GM12878 (cell line): ENCODE results near the gene INSYN2B. TPM values are rescaled to one million over a fixed set of nuclear protein-coding genes. Genes with fewer than 3 reads are reported as not detected.

Experiments used
- ATAC-seq: fragments of 200-7000 bp; cut with Tn5 transposase; 3 replicates; pipeline ENCODE4 v1.9.1; 2020; ENCODE audit warnings: mild to moderate bottlenecking, moderate library complexity
- BruUV-seq: library from RNA; stranded (reverse); fragments of 400-500 nt; replicated peaks from 2 replicates; lab custom pipeline; 2021; lab: Mats Ljungman, UMichigan
- CTCF ChIA-PET: fragments of 300-600 bp; sonication (Branson Sonifier 250); formaldehyde crosslinking; extraction: SDS; loops from one replicate; lab custom pipeline; 2021; ENCODE audit warnings: inconsistent platforms; lab: Yijun Ruan, JAX
- POLR2A ChIA-PET: fragments of 350-600 bp; formaldehyde crosslinking; extraction: SDS; loops from one replicate; lab custom pipeline; 2021; ENCODE audit warnings: inconsistent platforms; lab: Charles Lee
- RAD21 ChIA-PET: fragments of 300-600 bp; sonication (Branson Sonifier 250); formaldehyde crosslinking; loops from one replicate; lab custom pipeline; 2023; ENCODE audit warnings: antibody characterized with exemption; ENCODE audit not compliant: unreplicated experiment; lab: Charles Lee
- SMC1A ChIA-PET: fragments of 300-600 bp; sonication (Branson Sonifier 250); formaldehyde crosslinking; loops from one replicate; lab custom pipeline; 2023; ENCODE audit not compliant: unreplicated experiment, uncharacterized antibody; lab: Charles Lee
- DNase-seq: peaks from one replicate; pipeline ENCODE4 v3.0.0-alpha.2; 2011; ENCODE audit warnings: low read depth, low spot score
- FAIRE-seq: peaks from 3 replicates; lab custom pipeline; 2011; peaks lifted over from hg19 to GRCh38; lab: Jason Lieb, UNC
- H2AFZ ChIP-seq: 2 replicates; pipeline ENCODE4 v1.6.0; 2011; ENCODE audit warnings: low read depth, low read length, control low read depth; ENCODE audit not compliant: control insufficient read depth
- H3K27ac ChIP-seq: 2 replicates; pipeline ENCODE4 v1.5.1; 2011; ENCODE audit warnings: control low read depth; ENCODE audit not compliant: control insufficient read depth, insufficient read depth
- H3K27me3 ChIP-seq, 2 experiments: replicated peaks in 1 of 2; 2 replicates each; pipeline versions ENCODE4 v1.6.0 to v1.6.1; 2011; ENCODE audit warnings: low read length in 1 of 2; ENCODE audit not compliant: control insufficient read depth in 2 of 2, insufficient read depth in 2 of 2
- H3K36me3 ChIP-seq, 2 experiments: 2 replicates each; pipeline ENCODE4 v1.5.1; 2011; ENCODE audit warnings: low read length in 1 of 2; ENCODE audit not compliant: control insufficient read depth in 2 of 2, insufficient read depth in 2 of 2
- H3K4me1 ChIP-seq: 2 replicates; pipeline ENCODE4 v1.6.1; 2011; ENCODE audit warnings: mild to moderate bottlenecking, low read length, moderate library complexity, mixed read lengths; ENCODE audit not compliant: control insufficient read depth, insufficient read depth
- H3K4me2 ChIP-seq: 2 replicates; pipeline ENCODE4 v1.6.0; 2011; ENCODE audit warnings: control low read depth; ENCODE audit not compliant: control insufficient read depth, insufficient read depth
- H3K4me3 ChIP-seq: fragments of 200-600 bp; sonication (generic); 2 replicates; pipeline ENCODE4 v1.5.1; 2016
- H3K79me2 ChIP-seq: 2 replicates; pipeline ENCODE4 v1.6.0; 2011; ENCODE audit warnings: low read length; ENCODE audit not compliant: control insufficient read depth, insufficient read depth
- H3K9ac ChIP-seq: 2 replicates; pipeline ENCODE4 v1.8.0; 2011; ENCODE audit warnings: low read length, control low read depth, mixed read lengths; ENCODE audit not compliant: control insufficient read depth, insufficient read depth
- H3K9me3 ChIP-seq: replicated peaks from 3 replicates; pipeline ENCODE4 v1.5.1; 2011; ENCODE audit warnings: mild to moderate bottlenecking, low read length; ENCODE audit not compliant: control insufficient read depth, insufficient read depth
- H4K20me1 ChIP-seq: 2 replicates; pipeline ENCODE4 v1.6.0; 2011; ENCODE audit not compliant: control insufficient read depth, insufficient read depth
- ASH2L ChIP-seq: fragments of 300-600, 200-600 bp; sonication (generic); IDR thresholded peaks from 2 replicates; pipeline ENCODE4 v1.6.1; 2017; ENCODE audit warnings: low read depth, mild to moderate bottlenecking, borderline replicate concordance
- ELK1 ChIP-seq: IDR thresholded peaks from 2 replicates; pipeline ENCODE4 v1.6.1; 2012; ENCODE audit warnings: low read depth, low read length, improper control_type of control experiment
- MTA2 ChIP-seq: fragments of 450-650 bp; IDR thresholded peaks from 2 replicates; pipeline ENCODE4 v1.6.1; 2016; ENCODE audit warnings: low read depth, mild to moderate bottlenecking, moderate library complexity
- MXI1 ChIP-seq: fragments of 150-350 bp; IDR thresholded peaks from 2 replicates; pipeline ENCODE4 v1.6.1; 2011; ENCODE audit warnings: low read depth, mild to moderate bottlenecking, inconsistent platforms, low read length, improper control_type of control experiment
- NR2F1 ChIP-seq: fragments of 450-650 bp; conservative IDR thresholded peaks from 2 replicates; pipeline ENCODE4 v1.6.1; 2017; ENCODE audit warnings: mild to moderate bottlenecking
- SUPT20H ChIP-seq: IDR thresholded peaks from 2 replicates; pipeline ENCODE4 v1.6.1; 2011; ENCODE audit warnings: low read depth, mild to moderate bottlenecking, low read length, moderate library complexity, borderline replicate concordance; ENCODE audit not compliant: control insufficient read depth
- ZZZ3 ChIP-seq: IDR thresholded peaks from 2 replicates; pipeline ENCODE4 v1.6.1; 2011; ENCODE audit warnings: low read depth; ENCODE audit not compliant: control insufficient read depth, insufficient read length
- WGBS: methylation state at CpG from one replicate; pipeline ENCODE4 v1.1.6; 2016; ENCODE audit warnings: low lambda C conversion rate; ENCODE audit not compliant: insufficient replicate concordance, insufficient coverage; ENCODE audit errors: missing lambda C conversion rate; 5-methylcytosine and 5-hydroxymethylcytosine counted together
- in situ Hi-C: fragments of 300-500 bp; cut with MboI; formaldehyde crosslinking; loops from 9 replicates; pipeline ENCODE4 v1.14.3; 2018; ENCODE audit warnings: mixed read lengths
- intact Hi-C: fragments of 100-400 bp; cut with micrococcal nuclease; formaldehyde crosslinking; loops from one replicate; pipeline ENCODE4 v1.14.2; 2022; ENCODE audit not compliant: unreplicated experiment
- polyA plus RNA-seq, 11 experiments: library from polyadenylated mRNA; depleted of rRNA in 4 of 11; unstranded in 6 of 11; stranded (reverse) in 5 of 11; fragments of >200 nt; fragmentation: Nextera tagmentation in 4 of 11; fragmentation: Illumina TruSeq in 1 of 11; extraction: Ambion mirVana in 4 of 11; extraction: Trizol in 1 of 11; gene quantifications; 1 replicate in 1 of 11; 2 replicates in 10 of 11; pipeline versions ENCODE4 v1.2.1 to v1.2.3, GENCODE V29; 2011 to 2016; ENCODE audit warnings: inconsistent platforms in 2 of 11, missing spikeins in 2 of 11, low read depth in 1 of 11
- total RNA-seq, 4 experiments: library from RNA; depleted of rRNA in 3 of 4; stranded (reverse); fragments of >200 nt in 3 of 4; fragmentation: Illumina TruSeq in 1 of 4; extraction: Trizol in 1 of 4; gene quantifications; 2 replicates each; pipeline versions ENCODE4 v1.2.1 to v1.2.3, GENCODE V29; 2013 to 2021
- TF ChIP-seq, protein P1 (sequence below): fragments of 450-650 bp; formaldehyde crosslinking; IDR thresholded peaks from 2 replicates; pipeline ENCODE4 v1.4.0; 2022; ENCODE audit warnings: mild to moderate bottlenecking, moderate library complexity

INSYN2B gene
- total and polyA plus RNA-seq, 10 of the 15 experiments (the other 5 are each of a cell fraction or from before 2014, with no cell fraction given): 0.05 to 0.27 (median 0.13) TPM; not detected in 7

GRCh38 chr5:169886033-169886432 is 94.3 kb downstream of the INSYN2B start (continued):
- TF ChIP-seq SUPT20H: no peak
- no peak for TF ChIP-seq NR2F1
- TF ChIP-seq MXI1: no peak
- TF ChIP-seq MTA2: no peak
- TF ChIP-seq ZZZ3: no peak
- TF ChIP-seq ELK1: no peak
- TF ChIP-seq, all 136 proteins: peak for 0

DNA sequence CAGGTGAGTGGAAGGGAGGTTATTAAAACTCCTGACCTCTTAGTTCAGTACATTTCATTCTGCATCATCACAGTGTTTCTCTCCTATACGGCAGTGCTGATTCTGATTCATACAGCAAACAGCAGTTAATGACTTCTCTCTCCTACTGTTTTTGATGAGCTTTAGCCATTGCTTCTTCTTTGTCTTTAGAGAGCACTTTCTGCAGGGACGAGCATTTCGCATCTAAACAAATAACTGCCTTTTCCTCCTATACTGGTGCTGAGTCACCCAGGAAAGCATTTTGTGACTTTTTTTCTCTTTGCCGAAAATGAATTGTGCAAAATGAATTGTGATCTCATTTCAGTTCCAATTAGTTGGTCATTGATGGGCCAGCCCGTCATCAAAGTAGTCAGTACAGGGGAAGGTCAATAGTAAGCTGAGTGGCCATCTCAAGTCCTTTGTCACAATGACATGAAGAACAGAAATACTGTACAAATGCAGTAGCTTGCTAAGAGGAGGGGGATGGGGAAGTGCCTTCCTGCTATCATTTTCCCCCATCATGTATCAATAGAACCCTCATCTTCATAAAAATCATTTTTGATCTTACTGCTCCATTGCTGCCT is 98.5 kb downstream of the INSYN2B start:
- no peaks in the 10 kb centered on the region; the same call in 1 of the 2 replicates for H3K4me1 ChIP-seq
- no peaks in the 10 kb centered on the region for H4K20me1 ChIP-seq
- H2AFZ ChIP-seq: no peak overlapping the region
- ChIA-PET SMC1A (interaction anchor here (0.9 kb wide), 1 partner anchor 14 kb away, joined by 3 read pairs; no protein-coding TSS in a partner anchor), CTCF (no interaction called here), RAD21 (no interaction called here), POLR2A (no interaction called here)
- no peaks in the 10 kb centered on the region for H3K9me3 ChIP-seq
- BruUV-seq: no TSS peak
- no peak for DNase-seq
- no peak overlapping the region for H3K27ac ChIP-seq
- intact Hi-C loops: no loop called here
- no peak for ATAC-seq
- no peaks in the 10 kb centered on the region; the same call in 1 of the 2 replicates for H3K79me2 ChIP-seq
- H3K4me2 ChIP-seq: no peak overlapping the region
- WGBS: 98% methylated on average over 5 of the region's 5 CpGs
- no peak overlapping the region for H3K9ac ChIP-seq
- TF ChIP-seq ASH2L: no peak
- TF ChIP-seq, protein P1, sequence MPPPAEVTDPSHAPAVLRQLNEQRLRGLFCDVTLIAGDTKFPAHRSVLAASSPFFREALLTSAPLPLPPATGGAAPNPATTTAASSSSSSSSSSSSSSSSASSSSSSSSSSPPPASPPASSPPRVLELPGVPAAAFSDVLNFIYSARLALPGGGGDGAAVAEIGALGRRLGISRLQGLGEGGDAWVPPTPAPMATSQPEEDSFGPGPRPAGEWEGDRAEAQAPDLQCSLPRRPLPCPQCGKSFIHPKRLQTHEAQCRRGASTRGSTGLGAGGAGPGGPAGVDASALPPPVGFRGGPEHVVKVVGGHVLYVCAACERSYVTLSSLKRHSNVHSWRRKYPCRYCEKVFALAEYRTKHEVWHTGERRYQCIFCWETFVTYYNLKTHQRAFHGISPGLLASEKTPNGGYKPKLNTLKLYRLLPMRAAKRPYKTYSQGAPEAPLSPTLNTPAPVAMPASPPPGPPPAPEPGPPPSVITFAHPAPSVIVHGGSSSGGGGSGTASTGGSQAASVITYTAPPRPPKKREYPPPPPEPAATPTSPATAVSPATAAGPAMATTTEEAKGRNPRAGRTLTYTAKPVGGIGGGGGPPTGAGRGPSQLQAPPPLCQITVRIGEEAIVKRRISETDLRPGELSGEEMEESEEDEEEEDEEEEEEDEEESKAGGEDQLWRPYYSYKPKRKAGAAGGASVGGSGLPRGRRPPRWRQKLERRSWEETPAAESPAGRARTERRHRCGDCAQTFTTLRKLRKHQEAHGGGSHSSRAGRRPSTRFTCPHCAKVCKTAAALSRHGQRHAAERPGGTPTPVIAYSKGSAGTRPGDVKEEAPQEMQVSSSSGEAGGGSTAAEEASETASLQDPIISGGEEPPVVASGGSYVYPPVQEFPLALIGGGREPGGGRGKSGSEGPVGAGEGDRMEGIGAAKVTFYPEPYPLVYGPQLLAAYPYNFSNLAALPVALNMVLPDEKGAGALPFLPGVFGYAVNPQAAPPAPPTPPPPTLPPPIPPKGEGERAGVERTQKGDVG: no peak
- no peak for TF ChIP-seq ZZZ3
- no peak overlapping the region for H3K4me3 ChIP-seq
- peaks cover 3 to 21% of the 10 kb centered on the region in 2 experiments for H3K36me3 ChIP-seq
- H3K27me3 ChIP-seq: no peaks in the 10 kb centered on the region
- FAIRE-seq: no peak
- in situ Hi-C loops: no loop called here
